Measurements from ENCODE around the gene AMPD2. TPM values are rescaled to one million over a fixed set of nuclear protein-coding genes. Genes with fewer than 3 reads are reported as not detected.

AMPD2 gene
- total and polyA plus RNA-seq, 8 donors, result 38.7 to 86.9 (median 49.0) TPM

GRCh38 chr1:109631513-109632505 lies 12.2 kb downstream of the AMPD2 start:
- no peak for ATAC-seq
- no peak for TF ChIP-seq CTCF (IDR thresholded peaks at IDR 0.05)
- H3K4me3 ChIP-seq, result no peak overlapping the region
- H3K27me3 ChIP-seq, result no peaks in the 10 kb centered on the region
- peaks cover 0 to 59% of the 10 kb centered on the region in 2 donors for H3K36me3 ChIP-seq
- H3K9me3 ChIP-seq, result no peaks in the 10 kb centered on the region
- peaks cover 7 to 8% of the 10 kb centered on the region in 2 donors for H3K4me1 ChIP-seq
- intact Hi-C loops (cut with DNase I), result no loop called here
- no peak for DNase-seq
- H3K27ac ChIP-seq, result no peak overlapping the region

- peak in 2 of 4 donors; percentile 58 to 63 for DNase-seq
- no peak overlapping the region for H3K4me3 ChIP-seq
- no peak overlapping the region for H3K27ac ChIP-seq
- intact Hi-C loops (cut with DNase I), result no loop called here
- H3K27me3 ChIP-seq, result no peaks in the 10 kb centered on the region
- peaks cover 7 to 8% of the 10 kb centered on the region in 2 donors for H3K4me1 ChIP-seq
- H3K36me3 ChIP-seq, result peaks cover 0 to 49% of the 10 kb centered on the region in 2 donors
- no peak for TF ChIP-seq CTCF (IDR thresholded peaks at IDR 0.05)
- no peak for ATAC-seq
- H3K9me3 ChIP-seq, result no peaks in the 10 kb centered on the region
Measured at GRCh38 chr1:109632671-109633346, 13.2 kb downstream of the AMPD2 start.

DNA sequence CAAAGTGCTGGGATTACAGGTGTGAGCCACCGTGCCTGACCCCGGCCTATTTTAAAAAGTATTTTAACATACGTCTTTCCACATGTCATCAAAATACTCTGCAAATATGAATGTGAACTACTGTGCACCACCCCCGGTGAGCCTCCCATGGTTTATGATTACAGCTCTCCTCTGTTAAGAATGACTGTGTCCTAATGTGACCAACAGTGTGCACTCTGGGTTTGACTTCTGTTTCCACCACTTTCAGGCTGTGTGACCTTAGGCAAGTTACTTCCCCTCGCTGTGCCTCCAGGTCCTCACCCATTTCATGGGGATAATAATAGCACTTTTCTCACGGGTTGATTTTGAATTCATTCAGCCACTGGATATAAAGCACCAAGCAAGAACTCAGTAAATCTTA lies 14.7 kb downstream of the AMPD2 start:
- no peak overlapping the region for H3K27ac ChIP-seq
- TF ChIP-seq CTCF (IDR thresholded peaks at IDR 0.05), result no peak
- peaks cover 0 to 34% of the 10 kb centered on the region in 2 donors for H3K36me3 ChIP-seq
- ATAC-seq, result no peak
- DNase-seq, result no peak
- no peak overlapping the region for H3K4me3 ChIP-seq
- intact Hi-C loops (cut with DNase I), result no loop called here
- H3K4me1 ChIP-seq, result peaks cover 7 to 8% of the 10 kb centered on the region in 2 donors
- no peaks in the 10 kb centered on the region for H3K27me3 ChIP-seq
- no peaks in the 10 kb centered on the region for H3K9me3 ChIP-seq

GRCh38 chr1:109634771-109635750 lies 15.4 kb downstream of the AMPD2 start:
- Histone ChIP-seq H3K4me1 (peaks cover 7 to 8% of the 10 kb centered on the region in 2 donors), H3K36me3 (peaks cover 0 to 26% of the 10 kb centered on the region in 2 donors), H3K27me3 (no peaks in the 10 kb centered on the region), H3K27ac (no peak overlapping the region), H3K4me3 (no peak overlapping the region), H3K9me3 (no peaks in the 10 kb centered on the region)
- ATAC-seq, result no peak
- no peak for TF ChIP-seq CTCF (IDR thresholded peaks at IDR 0.05)
- DNase-seq, result no peak
- intact Hi-C loops (cut with DNase I), result no loop called here

Measured in left lung (tissue), 10 donors.